ENCODE data around the gene KCNK10. TPM values are rescaled to one million over a fixed set of nuclear protein-coding genes. Genes with fewer than 3 reads are reported as not detected.

KCNK10 gene
- polyA plus RNA-seq, 1 of the 3 experiments (the other 2 are of a cell fraction) = not detected

GRCh38 chr14:88251650-88252049 is 71.4 kb downstream of the KCNK10 start:
- H3K4me3 ChIP-seq (ENCODE audit: low read depth in 2 of 2, low read length in 1 of 2) = no peak overlapping the region
- H4K20me1 ChIP-seq (ENCODE audit: insufficient read depth) = no peaks in the 10 kb centered on the region
- no peak overlapping the region for H2AFZ ChIP-seq (ENCODE audit: low read depth)
- H3K36me3 ChIP-seq (replicated peaks in 1 of 2; ENCODE audit: control insufficient read depth in 1 of 2, insufficient read depth in 2 of 2, low read length in 1 of 2) = no peaks in the 10 kb centered on the region
- ChIA-PET POLR2A (no interaction called here), CTCF (no interaction called here)
- no peaks in the 10 kb centered on the region for H3K9me3 ChIP-seq
- no peak for DNase-seq
- H3K9ac ChIP-seq = no peak overlapping the region
- H3K27ac ChIP-seq (ENCODE audit: low read depth in 2 of 2, low read length in 1 of 2) = no peak overlapping the region
- 0% methylated on average over 1 of the region's 1 CpG for WGBS (ENCODE audit: low lambda C conversion rate)
- no peaks in the 10 kb centered on the region for H3K27me3 ChIP-seq (ENCODE audit: insufficient read depth)
- no peaks in the 10 kb centered on the region for H3F3A ChIP-seq (replicated peaks; ENCODE audit: insufficient read depth)
- H3K9me2 ChIP-seq = no peaks in the 10 kb centered on the region
- H3K4me2 ChIP-seq = no peak overlapping the region
- TF ChIP-seq PBX3 (IDR thresholded peaks at IDR 0.05) (no peak), USF1 (IDR thresholded peaks at IDR 0.05; ENCODE audit: borderline replicate concordance, low read depth) (no peak), TAF1 (IDR thresholded peaks at IDR 0.05; ENCODE audit: borderline replicate concordance, low read depth, low read length) (no peak), TEAD4 (IDR thresholded peaks at IDR 0.05; ENCODE audit: borderline replicate concordance, insufficient read depth) (no peak), RFX5 (IDR thresholded peaks at IDR 0.05; ENCODE audit: low read length) (no peak)
- H3K4me1 ChIP-seq (ENCODE audit: control insufficient read depth in 1 of 2, insufficient read depth in 2 of 2, low read depth in 1 of 2, low read length in 1 of 2) = no peaks in the 10 kb centered on the region
- no peaks in the 10 kb centered on the region for H3K79me2 ChIP-seq (ENCODE audit: insufficient read depth)

- Histone ChIP-seq H4K20me1 (ENCODE audit: insufficient read depth) (no peaks in the 10 kb centered on the region), H3K4me2 (no peak overlapping the region), H3F3A (replicated peaks; ENCODE audit: insufficient read depth) (no peaks in the 10 kb centered on the region), H3K27ac (ENCODE audit: low read depth in 2 of 2, low read length in 1 of 2) (no peak overlapping the region), H3K27me3 (ENCODE audit: insufficient read depth) (no peaks in the 10 kb centered on the region), H3K9me3 (no peaks in the 10 kb centered on the region), H3K36me3 (replicated peaks in 1 of 2; ENCODE audit: control insufficient read depth in 1 of 2, insufficient read depth in 2 of 2, low read length in 1 of 2) (no peaks in the 10 kb centered on the region), H3K79me2 (ENCODE audit: insufficient read depth) (no peaks in the 10 kb centered on the region), H3K4me1 (ENCODE audit: control insufficient read depth in 1 of 2, insufficient read depth in 2 of 2, low read depth in 1 of 2, low read length in 1 of 2) (no peaks in the 10 kb centered on the region; a peak in 1 of 4 replicates), H3K9me2 (no peaks in the 10 kb centered on the region), H3K9ac (no peak overlapping the region), H2AFZ (ENCODE audit: low read depth) (no peak overlapping the region), H3K4me3 (ENCODE audit: low read depth in 2 of 2, low read length in 1 of 2) (no peak overlapping the region)
- DNase-seq = no peak
- POLR2A ChIA-PET = no interaction called here
- WGBS (ENCODE audit: low lambda C conversion rate) = 23% methylated on average over 4 of the region's 4 CpGs
- CTCF ChIA-PET = interaction anchor here (0.6 to 1.7 kb wide), 3 partner anchors 34 to 258 kb away, joined by 3 to 4 read pairs (median 4); no protein-coding TSS in a partner anchor
- TF ChIP-seq TAF1 (IDR thresholded peaks at IDR 0.05; ENCODE audit: borderline replicate concordance, low read depth, low read length) (no peak), SMC3 (IDR thresholded peaks at IDR 0.05; ENCODE audit: low read depth, low read length) (no peak), NFIC (IDR thresholded peaks at IDR 0.05; ENCODE audit: borderline replicate concordance) (no peak), MAX (IDR thresholded peaks at IDR 0.05; ENCODE audit: low read depth) (no peak), MEF2A (IDR thresholded peaks at IDR 0.05; ENCODE audit: borderline replicate concordance, low read depth) (no peak), JUND (IDR thresholded peaks at IDR 0.05) (no peak), EZH2phosphoT487 (IDR thresholded peaks at IDR 0.05; ENCODE audit: borderline replicate concordance, low read depth) (no peak), NRF1 (IDR thresholded peaks at IDR 0.05; ENCODE audit: low read depth, low read length) (no peak), PBX3 (IDR thresholded peaks at IDR 0.05) (no peak), SIN3A (IDR thresholded peaks at IDR 0.05; ENCODE audit: borderline replicate concordance, low read depth, low read length) (no peak), EP300 (IDR thresholded peaks at IDR 0.05; ENCODE audit: borderline replicate concordance in 1 of 2, low read depth in 1 of 2, low read length in 1 of 2) (no peak), RAD21 (IDR thresholded peaks at IDR 0.05; ENCODE audit: low read length) (no peak), IRF3 (IDR thresholded peaks at IDR 0.05; ENCODE audit: low read depth, low read length) (no peak), TCF12 (IDR thresholded peaks at IDR 0.05) (no peak), GABPA (IDR thresholded peaks at IDR 0.05; ENCODE audit: low read depth) (no peak), RXRA (IDR thresholded peaks at IDR 0.05; ENCODE audit: borderline replicate concordance, low read depth) (no peak), REST (IDR thresholded peaks at IDR 0.05; ENCODE audit: low read depth, low read length) (no peak), CHD2 (IDR thresholded peaks at IDR 0.05; ENCODE audit: low read length, partially characterized antibody) (no peak)
These were observed 73.8 kb downstream of the KCNK10 start for GRCh38 chr14:88249266-88249665.

Data from SK-N-SH (cell line).